ENCODE data around the gene RPL13.

DNA sequence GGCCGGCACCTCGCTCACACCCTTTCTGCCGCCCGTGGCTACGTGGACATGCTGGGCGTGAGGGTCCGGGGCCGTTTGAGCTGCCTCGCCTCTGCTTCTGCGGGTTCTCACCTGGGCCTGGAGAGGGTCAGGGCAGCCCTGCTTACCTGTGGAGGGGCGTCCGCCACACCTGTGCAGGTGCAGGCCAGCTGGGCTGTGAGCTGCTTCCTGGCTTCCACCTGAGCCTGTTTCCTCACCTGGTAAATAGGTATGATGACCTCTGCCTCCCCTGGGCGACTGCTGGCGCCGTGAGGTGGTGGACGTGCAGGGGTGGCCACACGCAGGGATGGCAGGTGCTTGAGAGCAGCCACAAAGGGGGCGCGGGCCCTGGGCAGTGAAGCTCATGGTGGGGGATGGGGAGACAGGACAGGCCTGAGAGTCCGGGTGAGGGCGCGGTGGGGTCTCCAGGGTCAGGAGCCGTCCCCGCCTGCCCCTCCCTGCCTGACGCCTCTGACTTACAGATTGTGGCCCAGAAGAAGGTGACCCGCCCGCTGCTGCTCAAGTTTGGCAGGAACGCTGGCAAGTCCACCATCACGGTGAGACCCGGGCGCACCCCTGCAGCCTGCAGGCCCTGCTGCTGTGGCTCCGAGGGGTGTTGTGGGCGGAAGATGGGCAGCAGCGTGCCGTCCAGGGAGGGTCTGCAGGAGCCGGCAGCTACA is 22.9 kb downstream of the RPL13 start:
- TF ChIP-seq EZH2 (IDR thresholded peaks at IDR 0.05), result no peak
- TF ChIP-seq EZH2phosphoT487 (IDR thresholded peaks at IDR 0.05), result no peak
- TF ChIP-seq, protein P1, sequence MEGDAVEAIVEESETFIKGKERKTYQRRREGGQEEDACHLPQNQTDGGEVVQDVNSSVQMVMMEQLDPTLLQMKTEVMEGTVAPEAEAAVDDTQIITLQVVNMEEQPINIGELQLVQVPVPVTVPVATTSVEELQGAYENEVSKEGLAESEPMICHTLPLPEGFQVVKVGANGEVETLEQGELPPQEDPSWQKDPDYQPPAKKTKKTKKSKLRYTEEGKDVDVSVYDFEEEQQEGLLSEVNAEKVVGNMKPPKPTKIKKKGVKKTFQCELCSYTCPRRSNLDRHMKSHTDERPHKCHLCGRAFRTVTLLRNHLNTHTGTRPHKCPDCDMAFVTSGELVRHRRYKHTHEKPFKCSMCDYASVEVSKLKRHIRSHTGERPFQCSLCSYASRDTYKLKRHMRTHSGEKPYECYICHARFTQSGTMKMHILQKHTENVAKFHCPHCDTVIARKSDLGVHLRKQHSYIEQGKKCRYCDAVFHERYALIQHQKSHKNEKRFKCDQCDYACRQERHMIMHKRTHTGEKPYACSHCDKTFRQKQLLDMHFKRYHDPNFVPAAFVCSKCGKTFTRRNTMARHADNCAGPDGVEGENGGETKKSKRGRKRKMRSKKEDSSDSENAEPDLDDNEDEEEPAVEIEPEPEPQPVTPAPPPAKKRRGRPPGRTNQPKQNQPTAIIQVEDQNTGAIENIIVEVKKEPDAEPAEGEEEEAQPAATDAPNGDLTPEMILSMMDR (IDR thresholded peaks at IDR 0.05), result no peak

All from neural progenitor cell (in vitro differentiated cells).